ENCODE data around the gene NR1I3. TPM values are rescaled to one million over a fixed set of nuclear protein-coding genes. Genes with fewer than 3 reads are reported as not detected.

NR1I3 gene
- total RNA-seq, 1 donor from 2014 or later = not detected

DNA sequence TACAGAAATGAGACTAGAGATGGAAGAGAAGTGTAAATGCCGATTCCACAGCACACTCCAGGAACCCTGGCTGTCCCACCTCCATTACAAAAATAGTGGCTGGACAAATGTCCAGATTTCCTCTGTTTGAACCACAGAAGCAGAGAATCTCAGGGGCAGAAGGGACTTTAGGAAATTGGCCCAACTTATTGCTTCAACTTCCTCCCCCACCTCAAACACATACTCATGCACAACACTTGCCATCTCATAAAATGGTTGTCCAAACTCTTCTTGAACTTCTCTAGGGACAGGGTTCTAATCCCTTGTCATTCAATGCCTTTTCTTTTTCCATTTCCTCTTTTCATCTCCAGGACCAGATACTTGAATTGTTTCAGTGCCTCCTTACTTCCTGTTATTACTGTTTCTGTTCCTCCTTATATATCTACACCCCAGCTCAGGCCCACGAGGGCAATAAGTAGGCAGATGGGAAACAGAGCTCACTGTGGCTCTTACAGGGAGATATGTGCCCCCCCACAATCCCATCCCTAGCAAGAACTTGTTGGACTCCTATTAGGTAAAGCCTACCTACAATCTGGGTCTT, 52.2 kb downstream of the NR1I3 start:
- Mint-ChIP-seq H3K4me3 (ENCODE audit: unreplicated experiment) (peak overlapping the region; percentile 5), H3K36me3 (ENCODE audit: low read depth, unreplicated experiment) (no peaks in the 10 kb centered on the region), H3K27ac (ENCODE audit: unreplicated experiment) (peak overlapping the region; percentile 14), H3K27me3 (ENCODE audit: unreplicated experiment) (peaks cover 2% of the 10 kb centered on the region), H3K9me3 (ENCODE audit: unreplicated experiment) (no peaks in the 10 kb centered on the region), H3K4me1 (ENCODE audit: unreplicated experiment) (peaks cover 49% of the 10 kb centered on the region)
- TF ChIP-seq, protein P1, sequence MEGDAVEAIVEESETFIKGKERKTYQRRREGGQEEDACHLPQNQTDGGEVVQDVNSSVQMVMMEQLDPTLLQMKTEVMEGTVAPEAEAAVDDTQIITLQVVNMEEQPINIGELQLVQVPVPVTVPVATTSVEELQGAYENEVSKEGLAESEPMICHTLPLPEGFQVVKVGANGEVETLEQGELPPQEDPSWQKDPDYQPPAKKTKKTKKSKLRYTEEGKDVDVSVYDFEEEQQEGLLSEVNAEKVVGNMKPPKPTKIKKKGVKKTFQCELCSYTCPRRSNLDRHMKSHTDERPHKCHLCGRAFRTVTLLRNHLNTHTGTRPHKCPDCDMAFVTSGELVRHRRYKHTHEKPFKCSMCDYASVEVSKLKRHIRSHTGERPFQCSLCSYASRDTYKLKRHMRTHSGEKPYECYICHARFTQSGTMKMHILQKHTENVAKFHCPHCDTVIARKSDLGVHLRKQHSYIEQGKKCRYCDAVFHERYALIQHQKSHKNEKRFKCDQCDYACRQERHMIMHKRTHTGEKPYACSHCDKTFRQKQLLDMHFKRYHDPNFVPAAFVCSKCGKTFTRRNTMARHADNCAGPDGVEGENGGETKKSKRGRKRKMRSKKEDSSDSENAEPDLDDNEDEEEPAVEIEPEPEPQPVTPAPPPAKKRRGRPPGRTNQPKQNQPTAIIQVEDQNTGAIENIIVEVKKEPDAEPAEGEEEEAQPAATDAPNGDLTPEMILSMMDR (IDR thresholded peaks at IDR 0.05; ENCODE audit: unreplicated experiment) = no peak
- DNase-seq (ENCODE audit: low spot score) = no peak

DNA sequence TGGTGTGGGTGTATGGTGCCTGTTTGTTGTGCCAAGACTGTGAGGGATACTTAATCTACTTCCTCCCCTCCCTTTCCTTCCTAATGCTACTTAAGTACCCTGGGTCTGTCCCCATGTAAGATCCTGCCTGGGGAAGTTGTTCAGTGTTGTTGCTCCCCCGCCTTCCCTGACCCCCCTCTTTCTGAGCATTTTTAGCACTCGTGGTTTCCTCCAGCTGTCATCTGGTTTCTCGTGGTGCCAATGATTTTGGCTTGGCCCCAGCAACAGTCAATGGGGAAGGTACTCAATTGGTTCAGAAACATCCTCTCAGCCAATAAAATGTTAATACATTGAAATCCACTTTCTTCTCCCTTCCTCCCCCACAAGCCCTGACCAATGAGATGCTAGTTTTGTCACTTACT, 52.7 kb downstream of the NR1I3 start:
- H3K36me3 Mint-ChIP-seq (ENCODE audit: low read depth, unreplicated experiment) = no peaks in the 10 kb centered on the region
- no peak for DNase-seq (ENCODE audit: low spot score)

DNA sequence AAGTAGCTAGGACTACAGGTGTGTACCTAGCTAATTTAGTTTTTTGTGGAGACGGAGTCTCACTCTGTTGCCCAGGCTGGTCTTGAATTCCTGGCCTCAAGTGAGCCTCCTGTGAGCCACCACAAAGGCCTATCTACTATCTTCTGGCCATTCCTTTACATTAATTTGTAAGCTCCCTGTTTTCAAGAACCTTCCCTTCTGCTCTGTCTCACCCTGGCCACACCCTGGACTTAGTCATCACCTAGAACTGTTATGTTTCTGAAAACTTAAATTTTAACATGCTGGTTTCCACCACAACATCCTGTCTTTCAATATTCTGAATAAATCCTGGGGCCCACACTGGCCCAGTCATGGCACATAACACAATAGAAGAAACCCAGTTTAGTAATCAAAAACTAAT, 55.8 kb downstream of the NR1I3 start:
- H3K9me3 Mint-ChIP-seq (ENCODE audit: unreplicated experiment) = no peaks in the 10 kb centered on the region
- peaks cover 36% of the 10 kb centered on the region for H3K4me1 Mint-ChIP-seq (ENCODE audit: unreplicated experiment)
- H3K27ac Mint-ChIP-seq (ENCODE audit: unreplicated experiment) = no peak overlapping the region
- TF ChIP-seq, protein P1 (IDR thresholded peaks at IDR 0.05; ENCODE audit: unreplicated experiment) = no peak
- peaks cover 2% of the 10 kb centered on the region for H3K27me3 Mint-ChIP-seq (ENCODE audit: unreplicated experiment)
- DNase-seq (ENCODE audit: low spot score) = no peak
- H3K4me3 Mint-ChIP-seq (ENCODE audit: unreplicated experiment) = no peak overlapping the region
- no peaks in the 10 kb centered on the region for H3K36me3 Mint-ChIP-seq (ENCODE audit: low read depth, unreplicated experiment)

More for the DNA sequence above, 52.7 kb downstream of the NR1I3 start:
- H3K4me1 Mint-ChIP-seq (ENCODE audit: unreplicated experiment) = peaks cover 45% of the 10 kb centered on the region
- TF ChIP-seq, protein P1 (IDR thresholded peaks at IDR 0.05; ENCODE audit: unreplicated experiment) = no peak
- H3K27ac Mint-ChIP-seq (ENCODE audit: unreplicated experiment) = peak overlapping the region; percentile 12
- H3K27me3 Mint-ChIP-seq (ENCODE audit: unreplicated experiment) = peaks cover 2% of the 10 kb centered on the region
- no peaks in the 10 kb centered on the region for H3K9me3 Mint-ChIP-seq (ENCODE audit: unreplicated experiment)
- peak overlapping the region; percentile 5 for H3K4me3 Mint-ChIP-seq (ENCODE audit: unreplicated experiment)

DNA sequence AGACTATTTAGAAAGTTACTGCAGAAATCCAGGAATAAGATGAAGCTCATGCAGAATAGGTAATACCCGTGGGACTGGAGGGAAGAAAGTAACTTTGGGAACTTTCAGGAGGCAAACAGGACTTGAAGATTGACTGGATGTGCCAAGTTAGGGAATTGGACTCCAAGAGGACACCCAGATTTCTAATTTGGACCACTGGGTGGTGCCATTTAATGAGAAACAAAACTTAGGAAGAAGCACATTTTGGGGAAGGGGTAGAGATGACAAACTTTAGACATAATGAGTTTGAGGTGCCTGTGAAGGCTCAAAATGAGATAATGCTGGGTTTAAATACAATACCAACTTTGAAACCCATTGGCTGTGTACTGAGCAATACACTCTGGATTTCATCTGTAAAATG, 57.4 kb downstream of the NR1I3 start:
- TF ChIP-seq, protein P1 (IDR thresholded peaks at IDR 0.05; ENCODE audit: unreplicated experiment) = no peak
- Mint-ChIP-seq H3K36me3 (ENCODE audit: low read depth, unreplicated experiment) (peaks cover 11% of the 10 kb centered on the region), H3K4me1 (ENCODE audit: unreplicated experiment) (peaks cover 35% of the 10 kb centered on the region), H3K9me3 (ENCODE audit: unreplicated experiment) (no peaks in the 10 kb centered on the region), H3K27me3 (ENCODE audit: unreplicated experiment) (peaks cover 12% of the 10 kb centered on the region), H3K27ac (ENCODE audit: unreplicated experiment) (no peak overlapping the region), H3K4me3 (ENCODE audit: unreplicated experiment) (no peak overlapping the region)
- DNase-seq (ENCODE audit: low spot score) = no peak

DNA sequence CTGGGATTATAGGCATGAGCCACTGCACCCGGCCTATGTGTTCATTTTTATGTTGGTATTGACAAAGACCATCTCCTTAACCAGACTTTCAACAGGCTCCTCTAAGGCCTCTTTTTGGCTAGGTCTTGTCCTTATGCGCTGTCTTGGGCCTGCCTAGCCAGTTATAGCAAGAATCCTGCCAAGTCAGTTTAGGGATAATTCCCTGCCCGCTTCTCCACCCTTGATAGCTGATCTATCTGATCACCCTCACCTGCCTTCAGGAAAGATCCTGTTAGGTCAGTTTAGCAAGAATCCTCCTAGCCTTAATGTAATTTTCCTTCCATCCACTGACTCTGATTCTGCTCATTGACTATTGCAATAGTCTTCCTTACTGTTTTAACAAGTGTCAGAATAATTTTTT, 58.3 kb downstream of the NR1I3 start:
- Mint-ChIP-seq H3K9me3 (ENCODE audit: unreplicated experiment) (no peaks in the 10 kb centered on the region), H3K4me1 (ENCODE audit: unreplicated experiment) (peaks cover 30% of the 10 kb centered on the region), H3K27me3 (ENCODE audit: unreplicated experiment) (peaks cover 14% of the 10 kb centered on the region), H3K27ac (ENCODE audit: unreplicated experiment) (no peak overlapping the region), H3K36me3 (ENCODE audit: low read depth, unreplicated experiment) (peaks cover 18% of the 10 kb centered on the region), H3K4me3 (ENCODE audit: unreplicated experiment) (no peak overlapping the region)
- no peak for DNase-seq (ENCODE audit: low spot score)
- TF ChIP-seq, protein P1 (IDR thresholded peaks at IDR 0.05; ENCODE audit: unreplicated experiment) = no peak

Small RNAs within 50 kb of the gene (microRNA-seq; reads per million reads assigned to microRNA genes)
- gene MIR5187 (ENCODE audit: unreplicated experiment) = 4.7 reads per million, percentile 48 among the genes with 10 or more reads in this experiment

Other genes starting within 250 kb of the NR1I3 start
- 361 TPM for gene F11R, start 217.1 kb downstream of the NR1I3 start, total RNA-seq (ENCODE audit: unreplicated experiment)
- 14.2 TPM for gene TSTD1, start 199.2 kb downstream of the NR1I3 start, total RNA-seq (ENCODE audit: unreplicated experiment)
- 121 TPM for gene USF1, start 192.2 kb downstream of the NR1I3 start, total RNA-seq (ENCODE audit: unreplicated experiment)
- gene ARHGAP30, start 168.3 kb downstream of the NR1I3 start, total RNA-seq (ENCODE audit: unreplicated experiment) = 0.23 TPM
- 0.13 TPM for gene NECTIN4, start 148.6 kb downstream of the NR1I3 start, total RNA-seq (ENCODE audit: unreplicated experiment)
- 7.3 TPM for gene KLHDC9, start 139.8 kb downstream of the NR1I3 start, total RNA-seq (ENCODE audit: unreplicated experiment)
- 73.8 TPM for gene PFDN2, start 120.2 kb downstream of the NR1I3 start, total RNA-seq (ENCODE audit: unreplicated experiment)
- 20.5 TPM for gene NIT1, start 120.1 kb downstream of the NR1I3 start, total RNA-seq (ENCODE audit: unreplicated experiment)
- 133 TPM for gene DEDD, start 105.5 kb downstream of the NR1I3 start, total RNA-seq (ENCODE audit: unreplicated experiment)
- gene UFC1, start 84.2 kb downstream of the NR1I3 start, total RNA-seq (ENCODE audit: unreplicated experiment) = 124 TPM
- 22.2 TPM for gene USP21, start 78.7 kb downstream of the NR1I3 start, total RNA-seq (ENCODE audit: unreplicated experiment)
- 39.0 TPM for gene PPOX, start 71.8 kb downstream of the NR1I3 start, total RNA-seq (ENCODE audit: unreplicated experiment)
- 44.0 TPM for gene B4GALT3, start 60.7 kb downstream of the NR1I3 start, total RNA-seq (ENCODE audit: unreplicated experiment)
- 56.8 TPM for gene ADAMTS4, start 39.1 kb downstream of the NR1I3 start, total RNA-seq (ENCODE audit: unreplicated experiment)
- gene NDUFS2, start 35.8 kb downstream of the NR1I3 start, total RNA-seq (ENCODE audit: unreplicated experiment) = 93.1 TPM
- gene FCER1G, start 22.9 kb downstream of the NR1I3 start, total RNA-seq (ENCODE audit: unreplicated experiment) = 4.3 TPM
- not detected for gene APOA2, start 14.6 kb downstream of the NR1I3 start, total RNA-seq (ENCODE audit: unreplicated experiment)
- 22.0 TPM for gene TOMM40L, start 12.1 kb downstream of the NR1I3 start, total RNA-seq (ENCODE audit: unreplicated experiment)
- not detected for gene PCP4L1, start 20.5 kb upstream of the NR1I3 start, total RNA-seq (ENCODE audit: unreplicated experiment)
- 2.6 TPM for gene MPZ, start 71.8 kb upstream of the NR1I3 start, total RNA-seq (ENCODE audit: unreplicated experiment)
- 180 TPM for gene SDHC, start 76.2 kb upstream of the NR1I3 start, total RNA-seq (ENCODE audit: unreplicated experiment)
- not detected for gene CFAP126, start 129.7 kb upstream of the NR1I3 start, total RNA-seq (ENCODE audit: unreplicated experiment)

Measured in endothelial cell (in vitro differentiated cells).